Endothelial cell of umbilical vein (primary cell): Measurements from ENCODE around the gene ZFP57. TPM values are rescaled to one million over a fixed set of nuclear protein-coding genes. Genes with fewer than 3 reads are reported as not detected.

ENCODE experiments used
- BruUV-seq: library from RNA; stranded (reverse); fragments of 400-500 nt; replicated peaks from 2 replicates; lab custom pipeline; 2021; lab: Mats Ljungman, UMichigan
- CTCF ChIA-PET: fragments of 300-600, 350-600 bp; sonication (Branson Sonifier 250); formaldehyde crosslinking; loops from one replicate; lab custom pipeline; 2021; ENCODE audit warnings: antibody characterized with exemption, inconsistent platforms; lab: Charles Lee
- POLR2A ChIA-PET: fragments of 300-600, 350-600 bp; sonication (Branson Sonifier 250); formaldehyde crosslinking; loops from one replicate; lab custom pipeline; 2021; ENCODE audit warnings: antibody characterized with exemption, inconsistent platforms; lab: Charles Lee
- DNase-seq: peaks from one replicate; pipeline ENCODE4 v3.0.0-alpha.2; 2011; ENCODE audit warnings: low read depth, low spot score
- FAIRE-seq: peaks from 2 replicates; lab custom pipeline; 2011; peaks lifted over from hg19 to GRCh38; lab: Jason Lieb, UNC
- H2AFZ ChIP-seq: 2 replicates; pipeline ENCODE4 v1.6.0; 2012; ENCODE audit warnings: low read depth, low read length, control low read depth, inconsistent platforms
- H3K27ac ChIP-seq: 2 replicates; pipeline ENCODE4 v1.5.1; 2011; ENCODE audit warnings: low read depth, mild to moderate bottlenecking, control low read depth, low read length, moderate library complexity; ENCODE audit not compliant: insufficient read depth
- H3K27me3 ChIP-seq, 2 experiments: 2 replicates each; pipeline versions ENCODE4 v1.6.0 to v1.6.1; 2011; ENCODE audit warnings: low read length in 2 of 2, mixed read lengths in 1 of 2; ENCODE audit not compliant: control insufficient read depth in 2 of 2, insufficient read depth in 2 of 2
- H3K36me3 ChIP-seq, 2 experiments: 2 replicates in 1 of 2; 3 replicates in 1 of 2; pipeline ENCODE4 v1.5.1; 2011; ENCODE audit warnings: low read length in 2 of 2, mild to moderate bottlenecking in 1 of 2, moderate library complexity in 1 of 2; ENCODE audit not compliant: control insufficient read depth in 2 of 2, insufficient read depth in 2 of 2; ENCODE audit errors: extremely low read depth in 1 of 2
- H3K4me1 ChIP-seq: 3 replicates; pipeline ENCODE4 v1.5.1; 2011; ENCODE audit warnings: mild to moderate bottlenecking, low read length; ENCODE audit not compliant: control insufficient read depth, insufficient read depth; ENCODE audit errors: extremely low read depth
- H3K4me2 ChIP-seq: 2 replicates; pipeline ENCODE4 v1.6.1; 2011; ENCODE audit warnings: low read length, control low read depth, mixed read lengths; ENCODE audit not compliant: insufficient read depth
- H3K4me3 ChIP-seq, 3 experiments: fragments of 200-600 bp in 1 of 3; sonication (generic), shearing (Covaris generic) in 1 of 3; replicated peaks in 1 of 3; 2 replicates each; pipeline ENCODE4 v1.5.1; 2011 to 2016; ENCODE audit warnings: control low read depth in 3 of 3, low read length in 3 of 3, mild to moderate bottlenecking in 2 of 3, inconsistent platforms in 1 of 3, low read depth in 1 of 3, moderate library complexity in 1 of 3; ENCODE audit not compliant: insufficient read depth in 1 of 3
- H3K79me2 ChIP-seq: 2 replicates; pipeline ENCODE4 v1.6.0; 2012; ENCODE audit warnings: low read length, inconsistent platforms; ENCODE audit not compliant: control insufficient read depth, insufficient read depth
- H3K9ac ChIP-seq: replicated peaks from 2 replicates; pipeline ENCODE3; 2011; ENCODE audit warnings: low read length, control low read depth; ENCODE audit not compliant: insufficient read depth; ENCODE audit errors: extremely low read depth
- H3K9me1 ChIP-seq: replicated peaks from 3 replicates; pipeline ENCODE4 v1.6.0; 2011; ENCODE audit warnings: mild to moderate bottlenecking, low read length; ENCODE audit not compliant: control insufficient read depth, insufficient read depth; ENCODE audit errors: extremely low read depth
- H3K9me3 ChIP-seq: replicated peaks from 2 replicates; pipeline ENCODE4 v1.5.1; 2012; ENCODE audit warnings: low read length, inconsistent platforms; ENCODE audit not compliant: control insufficient read depth, insufficient read depth
- H4K20me1 ChIP-seq: replicated peaks from 2 replicates; pipeline ENCODE3; 2011; ENCODE audit warnings: mild to moderate bottlenecking, low read length; ENCODE audit not compliant: control insufficient read depth, insufficient read depth; ENCODE audit errors: extremely low read depth
- CTCF ChIP-seq, 2 donors: IDR thresholded peaks; 1 replicate in 1 of 2; 2 replicates in 1 of 2; pipeline ENCODE4 v1.5.1; 2011; ENCODE audit warnings: low read length in 2 of 2, mild to moderate bottlenecking in 2 of 2, moderate library complexity in 2 of 2, control low read depth in 1 of 2, inconsistent platforms in 1 of 2, low read depth in 1 of 2; ENCODE audit not compliant: insufficient read depth in 1 of 2; ENCODE audit errors: extremely low read depth in 1 of 2
- FOS ChIP-seq: IDR thresholded peaks from 2 replicates; pipeline ENCODE4 v1.6.1; 2011; ENCODE audit warnings: mild to moderate bottlenecking, low read length, moderate library complexity, borderline replicate concordance; ENCODE audit not compliant: insufficient read depth
- POLR2A ChIP-seq: IDR thresholded peaks from 2 replicates; pipeline ENCODE4 v1.6.1; 2012; ENCODE audit warnings: low read depth, mild to moderate bottlenecking, control low read depth, low read length
- dilution Hi-C: fragments of 300-500 bp; cut with MboI; formaldehyde crosslinking; loops from one replicate; pipeline ENCODE4 v1.15.0; 2019; ENCODE audit warnings: low sequenced_read_pairs; ENCODE audit not compliant: extremely low pct_ligation_motif_present
- intact Hi-C: fragments of 100-400 bp; cut with micrococcal nuclease; formaldehyde crosslinking; loops from one replicate; pipeline ENCODE4 v1.10.0; 2022
- polyA plus RNA-seq, 4 experiments: library from polyadenylated mRNA; depleted of rRNA in 3 of 4; stranded (reverse) in 3 of 4; unstranded in 1 of 4; fragments of >200 nt; gene quantifications; 2 replicates each; pipeline versions ENCODE4 v1.2.1 to v1.2.3, GENCODE V29; 2011 to 2012; ENCODE audit warnings: missing spikeins in 1 of 4
- total RNA-seq: library from RNA; stranded (reverse); gene quantifications from 2 replicates; pipeline ENCODE4 v1.2.3, GENCODE V29; 2021

ZFP57 gene
- total and polyA plus RNA-seq, 2 donors (not counting 3 experiments of a cell fraction or from before 2014, with no cell fraction given): 0.07 TPM; not detected in 1

GRCh38 chr6:29649701-29650673, 31.0 kb downstream of the ZFP57 start:
- peak; percentile 95 for FAIRE-seq
- no peaks in the 10 kb centered on the region for H3K9me3 ChIP-seq
- dilution Hi-C loops (no loop called here), intact Hi-C loops (loop anchor here (1.0 to 2.0 kb wide), 4 partner anchors 17 to 103 kb away; partner anchors contain the start of gene GABBR1)
- peak overlapping the region; percentile 99 for H2AFZ ChIP-seq
- H4K20me1 ChIP-seq: no peaks in the 10 kb centered on the region
- H3K36me3 ChIP-seq: no peaks in the 10 kb centered on the region
- CTCF ChIA-PET: interaction anchor here (0.6 to 5.3 kb wide), 33 partner anchors 8 to 1898 kb away, joined by 3 to 97 read pairs (median 5); partner anchors contain the start of genes GABBR1 and POLR1H
- H3K79me2 ChIP-seq: no peaks in the 10 kb centered on the region
- TF ChIP-seq CTCF (IDR thresholded peaks at IDR 0.05; ENCODE audit: extremely low read depth in 1 of 2, insufficient read depth in 1 of 2, low read depth in 1 of 2, low read length in 2 of 2) (peak; percentile 84 to 98), POLR2A (no peak), FOS (no peak)
- POLR2A ChIA-PET: interaction anchor here (0.9 to 1.7 kb wide), 4 partner anchors 8 to 22 kb away, joined by 3 to 8 read pairs (median 5); partner anchors contain the start of gene GABBR1
- H3K9ac ChIP-seq: peak overlapping the region; percentile 66
- peaks cover 4% of the 10 kb centered on the region for H3K4me1 ChIP-seq
- DNase-seq: peak; percentile 96
- H3K27ac ChIP-seq: peak overlapping the region; percentile 41
- H3K4me3 ChIP-seq: peak overlapping the region; percentile 16 to 66 (median 54)
- H3K9me1 ChIP-seq: no peaks in the 10 kb centered on the region
- TSS peak; percentile 52 for BruUV-seq
- peaks cover 4 to 8% of the 10 kb centered on the region in 2 experiments for H3K27me3 ChIP-seq
- peak overlapping the region; percentile 90 for H3K4me2 ChIP-seq
